DND-41 (cell line): ENCODE results near the gene TBCD.

Source experiments
- ATAC-seq: fragments of 200-7000 bp; cut with Tn5 transposase; 3 replicates; pipeline ENCODE4 v1.9.1; 2021; ENCODE audit warnings: low read depth; ENCODE audit not compliant: insufficient read depth
- DNase-seq: peaks from one replicate; pipeline ENCODE4 v3.0.0-alpha.2; 2020
- H2AFZ ChIP-seq: 2 replicates; pipeline ENCODE4 v1.6.0; 2012; ENCODE audit warnings: low read depth, low read length
- H3K27ac ChIP-seq: 2 replicates; pipeline ENCODE4 v1.5.1; 2012; ENCODE audit warnings: low read length, inconsistent platforms
- H3K27me3 ChIP-seq: fragments of 200-600 bp; sonication (generic); 2 replicates; pipeline ENCODE4 v1.6.0; 2012; ENCODE audit warnings: low read length, mild to moderate bottlenecking, inconsistent platforms; ENCODE audit not compliant: insufficient read depth, poor library complexity
- H3K36me3 ChIP-seq: 2 replicates; pipeline ENCODE4 v1.5.1; 2012; ENCODE audit warnings: low read length, inconsistent platforms; ENCODE audit not compliant: insufficient read depth
- H3K4me1 ChIP-seq: 2 replicates; pipeline ENCODE4 v1.5.1; 2012; ENCODE audit warnings: mild to moderate bottlenecking, low read length; ENCODE audit not compliant: insufficient read depth
- H3K4me2 ChIP-seq: 2 replicates; pipeline ENCODE4 v1.6.0; 2012; ENCODE audit warnings: mild to moderate bottlenecking, moderate library complexity, low read length, inconsistent platforms; ENCODE audit not compliant: insufficient read depth
- H3K4me3 ChIP-seq, 2 experiments: fragments of 200-600 bp in 1 of 2; shearing (Covaris generic) in 1 of 2; 2 replicates each; pipeline ENCODE4 v1.5.1; 2012 to 2016; ENCODE audit warnings: inconsistent platforms in 2 of 2, low read length in 2 of 2, mild to moderate bottlenecking in 2 of 2, low read depth in 1 of 2, moderate library complexity in 1 of 2
- H3K79me2 ChIP-seq: 2 replicates; pipeline ENCODE4 v1.6.0; 2012; ENCODE audit warnings: low read length, inconsistent platforms; ENCODE audit not compliant: insufficient read depth
- H3K9ac ChIP-seq: 2 replicates; pipeline ENCODE4 v1.6.0; 2012; ENCODE audit warnings: low read depth, mild to moderate bottlenecking, inconsistent platforms, low read length, moderate library complexity
- H3K9me3 ChIP-seq: 2 replicates; pipeline ENCODE4 v1.5.1; 2012; ENCODE audit warnings: low read length, moderate library complexity, mild to moderate bottlenecking, inconsistent platforms; ENCODE audit not compliant: insufficient read depth, severe bottlenecking
- H4K20me1 ChIP-seq: 2 replicates; pipeline ENCODE4 v1.6.0; 2012; ENCODE audit warnings: low read length; ENCODE audit not compliant: insufficient read depth
- CTCF ChIP-seq: IDR thresholded peaks from 2 replicates; pipeline ENCODE4 v1.5.1; 2012; ENCODE audit warnings: borderline replicate concordance, low read length, moderate library complexity, mild to moderate bottlenecking; ENCODE audit not compliant: poor library complexity, severe bottlenecking; ENCODE audit errors: extremely low read depth
- EZH2 ChIP-seq: IDR thresholded peaks from 3 replicates; pipeline ENCODE4 v1.6.1; 2012; ENCODE audit warnings: borderline replicate concordance, low read depth, mild to moderate bottlenecking, moderate library complexity, low read length, inconsistent platforms; ENCODE audit not compliant: severe bottlenecking

The TBCD gene

GRCh38 chr17:82887255-82888164, 135.6 kb downstream of the TBCD start:
- Histone ChIP-seq H3K27ac (peak overlapping the region; percentile 85), H3K4me1 (peaks cover 90% of the 10 kb centered on the region), H3K79me2 (peaks cover 90% of the 10 kb centered on the region), H3K9ac (peak overlapping the region; percentile 37), H2AFZ (no peak overlapping the region), H3K36me3 (peaks cover 74% of the 10 kb centered on the region), H3K27me3 (no peaks in the 10 kb centered on the region), H3K4me2 (peak overlapping the region; percentile 48), H4K20me1 (peaks cover 16% of the 10 kb centered on the region), H3K9me3 (no peaks in the 10 kb centered on the region), H3K4me3 (peak overlapping the region in 1 of 2 experiments; percentile 32; a peak in 2 of 4 replicates)
- TF ChIP-seq EZH2 (no peak), CTCF (no peak)
- peak; percentile 58 for DNase-seq
- no peak for ATAC-seq

- DNase-seq = peak; percentile 37
- Histone ChIP-seq H3K4me2 (peak overlapping the region; percentile 17; the same call in 1 of the 2 replicates), H3K27ac (peak overlapping the region; percentile 85)
Observed at GRCh38 chr17:82888583-82889495, 137.0 kb downstream of the TBCD start.

More at GRCh38 chr17:82888583-82889495, 137.0 kb downstream of the TBCD start:
- Histone ChIP-seq H3K4me3 (no peak overlapping the region), H4K20me1 (peaks cover 18% of the 10 kb centered on the region), H3K9me3 (no peaks in the 10 kb centered on the region), H3K36me3 (peaks cover 82% of the 10 kb centered on the region), H3K27me3 (no peaks in the 10 kb centered on the region), H2AFZ (no peak overlapping the region), H3K79me2 (peaks cover 91% of the 10 kb centered on the region), H3K9ac (peak overlapping the region; percentile 37; the same call in 1 of the 2 replicates), H3K4me1 (peaks cover 89% of the 10 kb centered on the region)
- TF ChIP-seq CTCF (no peak), EZH2 (no peak)
- ATAC-seq = no peak
